Pulmonary artery endothelial cell (primary cell): Measurements from ENCODE around the gene CHST2. TPM values are rescaled to one million over a fixed set of nuclear protein-coding genes. Genes with fewer than 3 reads are reported as not detected.
"Not testable (repeated sequence)": the region's sequence is repeated elsewhere in the genome, so short reads cannot be mapped to it uniquely, and the experiment has no call there.

Experiments used
- DNase-seq: peaks from one replicate; pipeline ENCODE4 v3.0.0-alpha.2; 2011; ENCODE audit warnings: low read depth, low spot score
- total RNA-seq: library from RNA; depleted of rRNA; stranded (reverse); fragments of >200 nt; gene quantifications from 2 replicates; pipeline ENCODE4 v1.2.3, GENCODE V29; 2014

Gene CHST2, protein sequence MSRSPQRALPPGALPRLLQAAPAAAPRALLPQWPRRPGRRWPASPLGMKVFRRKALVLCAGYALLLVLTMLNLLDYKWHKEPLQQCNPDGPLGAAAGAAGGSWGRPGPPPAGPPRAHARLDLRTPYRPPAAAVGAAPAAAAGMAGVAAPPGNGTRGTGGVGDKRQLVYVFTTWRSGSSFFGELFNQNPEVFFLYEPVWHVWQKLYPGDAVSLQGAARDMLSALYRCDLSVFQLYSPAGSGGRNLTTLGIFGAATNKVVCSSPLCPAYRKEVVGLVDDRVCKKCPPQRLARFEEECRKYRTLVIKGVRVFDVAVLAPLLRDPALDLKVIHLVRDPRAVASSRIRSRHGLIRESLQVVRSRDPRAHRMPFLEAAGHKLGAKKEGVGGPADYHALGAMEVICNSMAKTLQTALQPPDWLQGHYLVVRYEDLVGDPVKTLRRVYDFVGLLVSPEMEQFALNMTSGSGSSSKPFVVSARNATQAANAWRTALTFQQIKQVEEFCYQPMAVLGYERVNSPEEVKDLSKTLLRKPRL
- 5.9 and 9.2 TPM in 2 replicates for total RNA-seq

GRCh38 chr3:143119009-143119914 is at the start of gene CHST2:
Gene CHST2 (plus strand): TSS chr3:143119771. CDS start chr3:143120817, 1,046 bp downstream.
- DNase-seq, result peak; percentile 43

- DNase-seq, result no peak
Observed at GRCh38 chr3:143070977-143071551, 48.5 kb upstream of the CHST2 start.

DNA sequence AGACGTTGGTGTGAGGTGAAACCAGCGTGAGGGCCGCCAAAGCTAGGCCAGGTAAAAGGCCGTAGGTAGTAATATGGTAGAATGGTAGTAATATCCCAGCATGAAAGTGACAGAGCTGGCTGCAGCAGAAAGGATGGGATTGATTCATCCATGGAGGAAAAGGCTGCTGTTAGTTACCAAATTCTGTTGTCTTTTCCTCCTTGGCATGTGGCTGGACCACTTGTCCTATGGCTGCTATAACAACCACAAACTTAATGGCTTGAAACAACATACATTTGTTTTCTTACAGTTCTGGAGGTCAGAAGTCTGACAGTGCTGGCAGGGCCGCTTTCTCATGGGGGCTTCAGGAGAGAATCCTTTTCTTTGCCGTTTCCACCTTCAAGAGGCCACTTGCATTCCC is 47.8 kb upstream of the CHST2 start:
- DNase-seq, result no peak

GRCh38 chr3:143072298-143073020 is 47.1 kb upstream of the CHST2 start:
- not testable (repeated sequence) for DNase-seq

DNA sequence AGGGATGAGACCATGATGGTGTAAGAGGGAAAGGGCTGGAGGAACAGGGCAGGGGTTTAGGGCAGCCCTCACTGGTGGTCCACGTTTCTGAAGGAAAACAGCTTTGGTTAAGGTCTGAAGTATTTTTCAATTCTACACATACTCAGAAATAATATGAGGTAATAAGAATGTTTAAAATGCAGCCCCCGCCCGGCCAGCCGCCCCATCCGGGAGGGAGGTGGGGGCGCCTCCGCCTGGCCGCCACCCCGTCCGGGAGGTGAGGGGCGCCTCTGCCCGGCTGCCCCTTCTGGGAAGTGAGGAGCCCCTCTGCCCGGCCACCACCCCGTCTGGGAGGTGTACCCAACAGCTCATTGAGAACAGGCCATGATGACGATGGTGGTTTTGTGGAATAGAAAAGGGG is 46.0 kb upstream of the CHST2 start:
- not testable (repeated sequence) for DNase-seq

DNA sequence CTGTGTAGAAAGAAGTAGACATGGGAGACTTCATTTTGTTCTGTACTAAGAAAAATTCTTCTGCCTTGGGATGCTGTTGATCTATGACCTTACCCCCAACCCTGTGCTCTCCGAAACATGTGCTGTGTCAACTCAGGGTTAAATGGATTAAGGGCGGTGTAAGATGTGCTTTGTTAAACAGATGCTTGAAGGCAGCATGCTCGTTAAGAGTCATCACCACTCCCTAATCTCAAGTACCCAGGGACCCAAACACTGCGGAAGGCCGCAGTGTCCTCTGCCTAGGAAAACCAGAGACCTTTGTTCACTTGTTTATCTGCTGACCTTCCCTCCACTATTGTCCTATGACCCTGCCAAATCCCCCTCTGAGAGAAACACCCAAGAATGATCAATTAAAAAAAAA is 45.6 kb upstream of the CHST2 start:
- not testable (repeated sequence) for DNase-seq

DNA sequence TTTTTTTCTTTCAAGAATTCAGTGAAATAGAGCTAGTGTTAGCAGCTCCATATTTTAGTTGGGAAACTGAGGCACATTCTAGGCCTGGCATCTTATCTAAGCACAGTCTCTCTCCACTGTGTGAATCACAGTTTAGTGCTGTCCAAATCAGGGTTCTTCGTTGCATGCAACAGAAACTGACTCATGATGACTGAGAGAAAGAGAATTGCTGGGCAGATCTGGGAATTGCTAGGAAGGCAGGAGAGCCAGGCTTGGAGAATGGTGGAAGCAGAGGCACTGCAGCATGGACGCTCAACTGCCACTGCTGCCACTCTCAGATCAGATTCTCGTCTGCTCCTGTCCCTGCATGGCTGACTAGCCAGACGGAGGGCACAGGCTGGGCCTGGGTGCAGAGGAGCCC is 40.7 kb upstream of the CHST2 start:
- DNase-seq, result no peak

GRCh38 chr3:143080196-143080595 is 39.4 kb upstream of the CHST2 start:
- no peak for DNase-seq

DNA sequence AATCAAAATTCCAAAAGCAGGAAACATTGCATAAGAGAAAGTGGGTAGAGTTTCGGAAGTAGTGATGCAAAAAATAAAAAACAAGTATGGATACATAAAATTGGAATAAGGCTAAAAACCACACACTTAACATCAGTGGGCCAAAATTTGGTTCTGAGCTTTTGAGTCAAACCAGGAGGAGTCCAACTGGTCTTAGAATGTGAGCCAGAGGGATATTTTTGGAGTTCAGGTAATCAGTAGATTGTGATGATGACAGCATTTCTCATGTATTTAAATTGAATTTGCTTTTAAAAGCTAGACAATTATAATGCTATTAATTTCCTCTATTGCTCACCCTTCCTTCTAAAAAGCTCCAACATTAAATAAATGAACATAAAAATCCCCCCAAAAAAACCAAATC is 38.2 kb upstream of the CHST2 start:
- DNase-seq, result no peak

DNA sequence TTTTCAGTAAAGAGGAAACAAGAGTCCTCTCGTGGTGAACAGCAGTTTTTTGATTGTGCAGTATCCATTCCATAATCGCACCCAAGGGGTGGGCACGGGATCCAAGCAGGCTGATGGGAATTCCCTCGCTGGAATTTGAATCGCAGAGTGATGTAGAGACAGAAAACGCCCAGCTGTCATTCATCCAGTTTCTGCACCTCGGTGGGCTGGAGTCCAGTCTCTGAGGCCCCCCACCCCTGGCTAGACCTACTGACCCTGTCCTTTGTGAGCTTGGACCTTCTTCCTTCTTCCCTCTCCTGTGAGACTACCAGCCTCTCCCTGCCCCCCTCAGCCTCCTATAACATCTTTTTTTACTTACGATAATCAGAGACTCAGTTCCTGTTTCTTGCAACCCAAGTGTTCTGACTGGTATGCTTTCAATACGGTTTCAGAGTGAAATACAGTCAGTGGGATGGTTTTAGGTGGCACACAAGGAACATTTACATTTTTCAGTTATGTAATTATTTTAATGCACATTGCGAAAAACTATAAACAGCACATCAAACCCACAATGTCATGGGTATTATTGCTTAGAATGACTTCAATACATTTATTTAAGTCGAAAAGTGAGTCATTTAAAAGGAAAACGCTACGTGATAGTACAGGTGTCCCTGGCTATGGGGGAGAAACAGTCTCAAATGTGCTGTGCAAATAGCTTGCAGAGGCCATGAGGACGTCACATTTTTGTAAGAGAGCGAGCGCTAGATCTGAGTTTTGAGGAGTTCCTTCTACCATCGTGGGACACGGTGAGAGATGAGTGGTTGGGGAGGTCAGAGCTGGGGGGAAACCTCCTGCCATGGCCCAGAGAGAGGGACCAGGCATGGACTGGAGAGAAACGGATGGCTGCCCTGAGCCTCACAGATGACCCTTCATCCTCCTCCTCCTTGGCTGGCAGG is 37.5 kb upstream of the CHST2 start:
- DNase-seq, result no peak

DNA sequence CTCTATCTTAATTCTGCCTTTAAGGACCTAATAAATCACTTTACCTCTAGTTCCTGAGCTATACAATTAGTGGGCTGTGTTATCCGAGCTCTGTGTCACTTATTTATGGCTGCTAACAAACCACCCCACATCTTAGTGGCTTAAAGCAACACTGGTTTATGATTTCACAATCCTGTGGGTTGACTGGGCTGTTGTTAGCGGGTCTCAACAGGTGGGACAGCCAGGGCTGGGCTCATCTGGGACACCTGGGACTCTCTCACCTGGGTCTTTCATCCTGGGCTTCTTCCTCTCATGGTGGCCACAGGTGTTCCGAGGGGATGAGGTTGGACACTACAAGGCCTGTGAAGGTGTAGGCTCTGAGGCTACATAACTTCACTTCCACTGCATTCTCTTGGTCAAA is 35.8 kb upstream of the CHST2 start:
- DNase-seq, result no peak

- DNase-seq, result peak; percentile 67
Observed at GRCh38 chr3:143084856-143085731, 34.5 kb upstream of the CHST2 start.

GRCh38 chr3:143088835-143089234 is 30.7 kb upstream of the CHST2 start:
- DNase-seq, result no peak

GRCh38 chr3:143089965-143090364 is 29.6 kb upstream of the CHST2 start:
- DNase-seq, result no peak

DNA sequence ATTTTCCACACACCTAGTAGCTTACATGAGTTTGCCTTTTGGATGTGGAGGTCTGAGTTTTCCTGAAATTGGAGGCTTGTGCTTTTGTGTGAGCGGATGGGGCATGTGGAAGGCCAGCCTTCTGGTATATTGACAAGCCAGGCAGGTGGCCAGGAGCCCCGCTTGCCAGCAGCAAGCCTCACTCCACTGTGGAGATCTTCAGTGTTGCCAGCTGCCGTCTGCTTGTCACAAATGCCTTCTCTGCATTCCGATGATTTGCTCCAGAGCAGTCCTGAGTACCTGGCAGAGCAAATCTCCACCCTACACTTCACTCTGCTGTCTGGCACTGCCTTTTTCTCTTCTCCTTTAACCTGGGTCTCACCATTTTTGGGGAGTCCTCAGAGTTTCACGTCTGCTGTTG is 29.1 kb upstream of the CHST2 start:
- DNase-seq, result no peak

GRCh38 chr3:143090976-143091837 is 28.4 kb upstream of the CHST2 start:
- DNase-seq, result no peak

DNA sequence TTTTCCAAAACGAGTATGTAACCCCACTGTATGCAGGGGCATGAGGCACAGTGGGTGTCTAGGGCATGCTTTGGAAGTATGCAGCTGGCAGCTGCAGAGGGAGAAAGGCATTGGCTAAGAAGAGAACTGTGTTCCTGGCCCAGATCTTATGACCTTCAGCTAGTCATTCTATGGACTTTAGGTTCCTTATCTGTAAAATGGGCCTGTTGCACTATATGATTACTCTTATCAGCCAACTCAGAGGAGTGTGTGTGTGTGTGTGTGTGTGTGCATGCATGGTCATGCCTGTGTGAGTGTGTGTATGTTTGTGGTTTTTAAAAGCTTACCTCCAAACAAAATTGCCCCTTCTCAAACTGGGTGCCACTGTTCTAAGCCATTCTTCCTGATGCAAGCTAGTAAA is 27.4 kb upstream of the CHST2 start:
- no peak for DNase-seq

GRCh38 chr3:143095813-143096212 is 23.8 kb upstream of the CHST2 start:
- no peak for DNase-seq
